Right atrium auricular region (tissue), 2 donors: ENCODE results near the gene SERPINB6. TPM values are rescaled to one million over a fixed set of nuclear protein-coding genes. Genes with fewer than 3 reads are reported as not detected.
A peak's percentile ranks its signal among the peaks of the same experiment; 100 is the strongest.
"Not testable (repeated sequence)": the region's sequence is repeated elsewhere in the genome, so short reads cannot be mapped to it uniquely, and the experiment has no call there.

Experiments used
- DNase-seq: peaks from one replicate; pipeline ENCODE4 v3.0.0-alpha.2; 2019; ENCODE audit warnings: low spot score
- H3K27ac ChIP-seq, 2 donors: fragments of 200-600 bp; sonication (generic); 1 replicate in 1 of 2; 2 replicates in 1 of 2; pipeline ENCODE4 v1.5.1; 2016 to 2019
- H3K27me3 ChIP-seq, 2 donors: fragments of 200-600 bp; sonication (generic); one replicate each; pipeline versions ENCODE4 v1.5.1 to v1.6.0; 2017 to 2019
- H3K36me3 ChIP-seq: fragments of 200-600 bp; sonication (generic); one replicate; pipeline ENCODE4 v1.5.1; 2016
- H3K4me1 ChIP-seq, 2 donors: fragments of 200-600 bp; sonication (generic); one replicate each; pipeline versions ENCODE4 v1.5.1 to v1.6.0; 2017 to 2019
- H3K4me3 ChIP-seq, 2 donors: fragments of 200-600 bp; sonication (generic); 1 replicate in 1 of 2; 2 replicates in 1 of 2; pipeline ENCODE4 v1.5.1; 2017 to 2019; ENCODE audit warnings: mild to moderate bottlenecking in 1 of 2, moderate library complexity in 1 of 2
- H3K9me3 ChIP-seq, 2 donors: fragments of 200-600 bp; sonication (generic); one replicate each; pipeline ENCODE4 v1.5.1; 2019
- total RNA-seq, 2 donors: library from RNA; depleted of rRNA; stranded (reverse); fragments of >200 nt; gene quantifications; one replicate each; pipeline ENCODE4 v1.1.0, GENCODE V29; 2016
- TF ChIP-seq, protein P1 (sequence below), 2 donors: fragments of 200-600 bp; sonication (generic); IDR thresholded peaks; one replicate each; pipeline ENCODE4 v1.5.1; 2019; ENCODE audit warnings: antibody characterized with exemption in 2 of 2

SERPINB6 gene
- total RNA-seq, 2 donors from 2014 or later = 181 to 184 TPM

- no peaks in the 10 kb centered on the region for H3K27me3 ChIP-seq
- H3K9me3 ChIP-seq = no peaks in the 10 kb centered on the region
- no peak for DNase-seq
- H3K4me1 ChIP-seq = peaks cover 0 to 16% of the 10 kb centered on the region in 2 donors
- no peaks in the 10 kb centered on the region for H3K36me3 ChIP-seq
- H3K4me3 ChIP-seq = no peak overlapping the region
- TF ChIP-seq, protein P1, sequence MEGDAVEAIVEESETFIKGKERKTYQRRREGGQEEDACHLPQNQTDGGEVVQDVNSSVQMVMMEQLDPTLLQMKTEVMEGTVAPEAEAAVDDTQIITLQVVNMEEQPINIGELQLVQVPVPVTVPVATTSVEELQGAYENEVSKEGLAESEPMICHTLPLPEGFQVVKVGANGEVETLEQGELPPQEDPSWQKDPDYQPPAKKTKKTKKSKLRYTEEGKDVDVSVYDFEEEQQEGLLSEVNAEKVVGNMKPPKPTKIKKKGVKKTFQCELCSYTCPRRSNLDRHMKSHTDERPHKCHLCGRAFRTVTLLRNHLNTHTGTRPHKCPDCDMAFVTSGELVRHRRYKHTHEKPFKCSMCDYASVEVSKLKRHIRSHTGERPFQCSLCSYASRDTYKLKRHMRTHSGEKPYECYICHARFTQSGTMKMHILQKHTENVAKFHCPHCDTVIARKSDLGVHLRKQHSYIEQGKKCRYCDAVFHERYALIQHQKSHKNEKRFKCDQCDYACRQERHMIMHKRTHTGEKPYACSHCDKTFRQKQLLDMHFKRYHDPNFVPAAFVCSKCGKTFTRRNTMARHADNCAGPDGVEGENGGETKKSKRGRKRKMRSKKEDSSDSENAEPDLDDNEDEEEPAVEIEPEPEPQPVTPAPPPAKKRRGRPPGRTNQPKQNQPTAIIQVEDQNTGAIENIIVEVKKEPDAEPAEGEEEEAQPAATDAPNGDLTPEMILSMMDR (IDR thresholded peaks at IDR 0.05) = no peak
- H3K27ac ChIP-seq = no peak overlapping the region
These were observed 37.3 kb downstream of the SERPINB6 start for GRCh38 chr6:2934057-2934456.

DNA sequence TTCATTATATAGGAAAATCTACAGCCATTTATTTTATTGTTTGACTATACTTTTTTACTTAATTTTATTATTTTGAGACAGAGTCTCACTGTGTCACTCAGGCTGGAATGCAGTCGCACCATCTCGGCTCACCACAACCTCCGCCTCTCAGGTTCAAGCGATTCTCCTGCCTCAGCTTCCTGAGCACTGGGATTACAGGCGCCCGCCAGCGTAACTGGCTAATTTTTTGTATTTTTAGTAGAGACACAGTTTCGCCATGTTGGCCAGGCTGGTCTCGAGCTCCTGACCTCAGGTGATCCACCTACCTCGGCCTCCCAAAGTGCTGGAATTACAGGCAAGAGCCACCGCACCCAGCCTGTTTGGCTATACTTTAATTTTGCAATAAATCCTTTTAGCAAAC lies 38.5 kb downstream of the SERPINB6 start:
- peak overlapping the region in 1 of 2 donors; percentile 23 for H3K27ac ChIP-seq
- H3K4me3 ChIP-seq, DNase-seq, H3K27me3 ChIP-seq, H3K4me1 ChIP-seq, H3K9me3 ChIP-seq, H3K36me3 ChIP-seq: not testable (repeated sequence)

DNA sequence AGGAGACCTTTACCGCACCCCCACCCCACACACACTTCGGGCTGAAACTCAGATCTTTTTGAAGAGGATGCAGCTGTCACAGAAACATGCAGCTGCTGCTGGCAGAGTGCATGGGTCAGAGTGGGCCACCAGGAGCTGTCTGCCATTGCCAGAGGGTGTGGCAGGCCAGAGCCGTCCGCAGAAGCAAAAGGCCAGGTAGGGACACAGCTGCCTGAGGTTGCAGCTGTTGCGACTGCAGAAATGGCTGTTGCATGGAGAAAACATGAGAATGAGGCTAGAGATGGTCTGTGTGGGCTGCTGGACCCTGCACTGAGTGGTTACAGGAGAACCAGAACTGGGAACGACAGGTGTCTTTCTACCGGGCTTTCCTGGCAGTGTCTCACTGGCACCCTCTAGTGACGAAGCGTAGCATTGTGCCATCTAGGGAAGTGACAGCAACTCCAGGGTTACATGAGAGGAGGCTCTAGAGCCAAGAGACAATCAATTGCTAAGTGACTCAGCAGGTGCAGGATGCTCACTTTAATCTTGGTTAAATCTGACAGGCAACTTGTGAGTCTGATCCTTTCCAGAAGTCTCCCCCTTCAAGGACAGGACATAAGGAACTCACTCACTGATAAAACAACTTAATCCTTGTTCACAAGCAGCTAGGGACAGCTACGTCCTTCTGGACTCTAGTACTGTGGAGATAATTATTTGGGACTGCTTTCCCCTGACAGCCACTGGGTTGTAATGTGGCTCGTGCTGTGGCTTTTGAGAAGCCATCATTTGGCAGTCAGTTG lies 39.2 kb downstream of the SERPINB6 start:
- Histone ChIP-seq H3K27ac (peak overlapping the region; percentile 23 to 58), H3K4me1 (peaks cover 0 to 5% of the 10 kb centered on the region in 2 donors), H3K36me3 (no peaks in the 10 kb centered on the region), H3K9me3 (no peaks in the 10 kb centered on the region), H3K4me3 (no peak overlapping the region), H3K27me3 (no peaks in the 10 kb centered on the region)
- TF ChIP-seq, protein P1 (IDR thresholded peaks at IDR 0.05) = peak; percentile 91 to 97
- DNase-seq = peak; percentile 87

DNA sequence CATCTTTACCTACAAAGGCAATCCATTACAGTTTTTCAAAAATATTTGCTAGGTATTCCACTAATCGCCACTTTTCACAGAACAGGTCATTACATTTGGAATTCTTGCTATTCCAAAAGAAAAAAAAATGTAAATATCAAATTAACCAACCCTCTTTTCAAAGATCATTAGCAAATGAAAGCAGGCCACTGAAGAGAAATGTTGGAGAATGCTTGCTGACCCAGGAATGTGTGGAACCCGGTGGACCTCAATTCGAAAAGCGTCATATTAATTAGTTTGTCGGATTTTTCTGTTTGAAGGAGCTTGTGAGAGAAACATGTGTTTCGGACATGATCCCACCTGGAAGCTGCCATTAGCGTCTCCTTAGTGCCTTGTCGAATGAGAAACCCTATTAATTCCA lies 40.3 kb downstream of the SERPINB6 start:
- TF ChIP-seq, protein P1 (IDR thresholded peaks at IDR 0.05) = no peak
- no peaks in the 10 kb centered on the region for H3K27me3 ChIP-seq
- no peak overlapping the region for H3K27ac ChIP-seq
- no peaks in the 10 kb centered on the region for H3K9me3 ChIP-seq
- DNase-seq = no peak
- no peaks in the 10 kb centered on the region for H3K36me3 ChIP-seq
- no peak overlapping the region for H3K4me3 ChIP-seq
- H3K4me1 ChIP-seq = peaks cover 0 to 5% of the 10 kb centered on the region in 2 donors

DNA sequence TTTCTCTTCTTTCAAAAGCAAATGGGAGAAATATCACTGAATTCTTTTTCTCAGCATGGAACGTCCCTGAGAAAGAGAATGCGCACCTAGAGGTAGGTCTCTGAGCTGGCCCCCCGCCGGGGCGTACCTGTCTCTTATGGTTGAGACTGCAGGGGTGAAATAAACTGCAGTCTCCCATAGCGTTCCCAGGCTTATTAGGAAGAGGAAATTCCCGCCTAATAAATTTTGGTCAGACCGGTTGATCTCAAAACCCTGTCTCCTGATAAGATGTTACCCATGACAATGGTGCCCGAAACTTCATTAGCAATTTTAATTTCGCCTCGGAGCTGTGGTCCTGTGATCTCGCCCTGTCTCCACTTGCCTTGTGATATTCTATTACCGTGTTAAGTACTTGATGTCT lies 43.4 kb downstream of the SERPINB6 start:
- not testable (repeated sequence) for H3K4me1 ChIP-seq, H3K27me3 ChIP-seq, DNase-seq, H3K4me3 ChIP-seq, H3K27ac ChIP-seq, H3K9me3 ChIP-seq, H3K36me3 ChIP-seq

DNA sequence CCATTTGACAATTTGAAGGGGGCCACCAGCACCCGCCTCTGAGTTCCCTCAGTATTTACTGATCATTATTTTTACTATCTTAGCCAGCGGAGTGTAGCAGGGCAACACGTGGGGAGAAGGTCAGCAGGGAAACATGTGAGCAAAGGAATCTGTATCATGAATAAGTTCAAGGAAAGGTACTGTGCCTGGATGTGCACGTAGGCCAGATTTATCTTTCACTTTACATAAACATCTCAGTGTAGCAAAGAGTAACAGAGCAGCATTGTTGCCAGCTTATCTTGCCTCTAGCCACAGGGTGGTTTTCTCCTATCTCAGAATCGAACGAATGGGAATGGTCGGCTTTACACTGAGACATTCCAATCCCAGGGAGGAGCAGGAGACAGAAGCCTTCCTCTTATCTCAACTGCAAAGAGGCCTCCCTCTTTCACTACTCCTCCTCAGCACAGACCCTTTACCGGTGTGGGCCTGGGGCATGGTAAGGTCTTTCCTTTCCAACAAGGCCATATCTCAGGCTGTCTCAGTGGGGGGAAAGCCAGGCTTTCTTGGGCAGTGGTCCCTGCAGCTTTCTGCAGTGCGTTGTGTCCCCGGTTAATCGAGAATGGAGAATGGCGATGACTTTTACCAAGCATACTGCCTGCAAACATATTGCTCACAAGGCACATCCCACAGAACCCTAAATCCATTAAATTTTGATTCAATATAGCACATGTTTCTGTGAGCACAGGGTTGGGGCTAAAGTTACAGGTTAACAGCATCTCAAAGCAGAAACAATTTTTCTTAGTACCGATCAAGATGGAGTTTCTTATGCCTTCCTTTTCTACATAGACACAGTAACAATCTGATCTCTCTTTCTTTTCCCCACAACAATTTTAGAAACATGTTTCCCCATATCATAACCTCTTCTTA lies 45.3 kb downstream of the SERPINB6 start:
- not testable (repeated sequence) for H3K36me3 ChIP-seq, H3K27ac ChIP-seq, H3K27me3 ChIP-seq, H3K9me3 ChIP-seq, DNase-seq, H3K4me1 ChIP-seq, H3K4me3 ChIP-seq

DNA sequence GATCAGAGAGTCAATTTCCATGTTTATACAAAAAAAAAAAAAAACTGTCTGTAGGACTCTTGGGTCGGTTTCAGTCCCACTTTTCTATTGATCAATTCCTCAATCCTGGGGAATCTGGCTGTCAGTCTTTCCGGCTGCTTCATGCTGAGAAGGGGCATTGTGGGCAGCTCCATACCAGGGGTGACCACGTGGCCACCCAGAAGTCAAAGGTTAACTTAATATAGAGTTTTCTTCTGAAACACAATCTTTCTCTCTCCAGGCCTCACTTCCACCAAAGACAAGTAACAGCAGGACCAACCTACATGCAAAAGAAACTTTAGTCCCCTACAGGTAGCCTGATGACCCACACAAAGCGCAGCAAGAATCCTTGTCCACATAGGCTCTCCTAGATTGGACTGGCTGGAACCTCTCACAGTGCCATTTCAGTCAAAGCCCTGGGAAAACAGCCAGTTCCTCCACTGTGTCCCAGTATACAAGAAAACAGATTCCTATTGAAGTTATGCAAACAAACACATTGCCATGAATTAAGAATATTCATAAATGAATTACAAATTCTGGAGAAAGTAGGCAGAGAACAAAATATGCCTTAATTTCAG lies 49.7 kb downstream of the SERPINB6 start:
- no peaks in the 10 kb centered on the region for H3K9me3 ChIP-seq
- H3K36me3 ChIP-seq = no peaks in the 10 kb centered on the region
- no peaks in the 10 kb centered on the region for H3K27me3 ChIP-seq
- no peak overlapping the region for H3K4me3 ChIP-seq
- no peaks in the 10 kb centered on the region for H3K4me1 ChIP-seq
- TF ChIP-seq, protein P1 (IDR thresholded peaks at IDR 0.05) = no peak
- DNase-seq = peak; percentile 44
- no peak overlapping the region for H3K27ac ChIP-seq
